Measurements from ENCODE around the gene CSH2.
A peak's percentile ranks its signal among the peaks of the same experiment; 100 is the strongest.

GRCh38 chr17:63838631-63839171 is 34.8 kb downstream of the CSH2 start:
- TF ChIP-seq POLR2A (IDR thresholded peaks at IDR 0.05) (peak in 1 of 2 donors; percentile 34), CTCF (IDR thresholded peaks at IDR 0.05) (no peak)
